K562 (cell line): ENCODE measurements around the gene VASH1.

Source experiments
- CEBPB ChIP-seq: fragments of 450-650 bp; IDR thresholded peaks from 2 replicates; pipeline ENCODE4 v1.6.1; 2016; ENCODE audit warnings: missing genetic modification characterization, missing compliant biosample characterization
- DDX20 ChIP-seq: fragments of 450-650 bp; IDR thresholded peaks from 2 replicates; pipeline ENCODE4 v1.6.1; 2016; ENCODE audit warnings: missing genetic modification characterization, low read depth, mild to moderate bottlenecking, missing compliant biosample characterization, moderate library complexity
- FOS ChIP-seq: IDR thresholded peaks from 3 replicates; pipeline ENCODE4 v1.6.1; 2011; ENCODE audit not compliant: insufficient read length; ENCODE audit errors: extremely low read depth
- KLF10 ChIP-seq: fragments of 250-450 bp; sonication (Bioruptor Pico); IDR thresholded peaks from 2 replicates; pipeline ENCODE4 v1.6.1; 2021; ENCODE audit warnings: matching md5 sums
- PURB ChIP-seq: sonication (generic); formaldehyde crosslinking; IDR thresholded peaks from 2 replicates; pipeline ENCODE4 v1.9.0; 2021; ENCODE audit warnings: low read depth, mild to moderate bottlenecking, missing genetic modification reagents
- RFX5 ChIP-seq: IDR thresholded peaks from 2 replicates; pipeline ENCODE4 v1.6.1; 2011; ENCODE audit warnings: low read depth, mild to moderate bottlenecking, improper control_type of control experiment, low read length
- SMAD4 ChIP-seq: fragments of 250-450 bp; sonication (Bioruptor Pico); conservative IDR thresholded peaks from 2 replicates; pipeline ENCODE4 v1.8.0; 2021; ENCODE audit warnings: inconsistent platforms, mild to moderate bottlenecking, moderate library complexity
- THRB ChIP-seq: fragments of 450-650 bp; formaldehyde crosslinking; conservative IDR thresholded peaks from 2 replicates; pipeline ENCODE4 v1.4.0; 2022; ENCODE audit warnings: mild to moderate bottlenecking, missing genetic modification characterization
- USF2 ChIP-seq: sonication (generic); formaldehyde crosslinking; IDR thresholded peaks from 2 replicates; pipeline ENCODE4 v1.5.0; 2020; ENCODE audit warnings: missing genetic modification reagents
- YY1 ChIP-seq, 3 experiments: IDR thresholded peaks; 2 replicates each; pipeline ENCODE4 v1.6.1; 2011; ENCODE audit warnings: low read length in 2 of 3, mild to moderate bottlenecking in 2 of 3, moderate library complexity in 2 of 3, borderline replicate concordance in 1 of 3, control low read depth in 1 of 3, low read depth in 1 of 3; ENCODE audit not compliant: insufficient read depth in 3 of 3, insufficient replicate concordance in 2 of 3, control insufficient read depth in 1 of 3, insufficient read length in 1 of 3; ENCODE audit errors: extremely low read depth in 1 of 3
- ZKSCAN8 ChIP-seq: fragments of 200-800 bp; sonication (Bioruptor generic); IDR thresholded peaks from 2 replicates; pipeline ENCODE4 v1.6.1; 2016; ENCODE audit warnings: missing genetic modification characterization, missing compliant biosample characterization

GRCh38 chr14:76782115-76782884 lies 21.0 kb downstream of the VASH1 start:
- TF ChIP-seq PURB (CRISPR knock-in tag), result no peak
- no peak for TF ChIP-seq THRB (CRISPR knock-in tag)
- TF ChIP-seq DDX20 (tag), result no peak
- TF ChIP-seq CEBPB (tag), result no peak
- no peak for TF ChIP-seq KLF10 (CRISPR knock-in tag)
- TF ChIP-seq FOS, result no peak
- no peak for TF ChIP-seq YY1 (IDR thresholded peaks at IDR 0.05; ENCODE audit: borderline replicate concordance in 1 of 3, control insufficient read depth in 1 of 3, extremely low read depth in 1 of 3, insufficient read depth in 3 of 3, insufficient read length in 1 of 3, insufficient replicate concordance in 2 of 3, low read depth in 1 of 3, low read length in 2 of 3)
- no peak for TF ChIP-seq USF2 (CRISPR knock-in tag)
- TF ChIP-seq ZKSCAN8 (CRISPR knock-in tag), result no peak
- TF ChIP-seq RFX5, result no peak
- TF ChIP-seq SMAD4 (CRISPR knock-in tag), result no peak
